Lung (tissue), 12 donors: ENCODE data around the gene CDRT15. TPM values are rescaled to one million over a fixed set of nuclear protein-coding genes. Genes with fewer than 3 reads are reported as not detected.

Experiments used
- ATAC-seq: fragments of 200-7000 bp; cut with Tn5 transposase; one replicate; pipeline ENCODE4 v1.9.1; 2020; ENCODE audit warnings: moderate number of reproducible peaks; ENCODE audit not compliant: insufficient read depth, low FRiP score
- DNase-seq, 3 donors: peaks; one replicate each; pipeline ENCODE4 v3.0.0-alpha.2; 2013 to 2017
- H3K27ac ChIP-seq, 2 donors: one replicate each; pipeline ENCODE4 v1.5.1; 2013; ENCODE audit warnings: mild to moderate bottlenecking in 2 of 2, moderate library complexity in 2 of 2, control low read depth in 1 of 2, inconsistent platforms in 1 of 2, low read depth in 1 of 2, low read length in 1 of 2
- H3K27me3 ChIP-seq, 3 donors: one replicate each; pipeline ENCODE4 v1.5.1; 2013; ENCODE audit warnings: low read length in 2 of 3; ENCODE audit not compliant: control insufficient read depth in 3 of 3, insufficient read depth in 3 of 3
- H3K36me3 ChIP-seq, 4 donors: one replicate each; pipeline ENCODE4 v1.5.1; 2013; ENCODE audit warnings: low read length in 4 of 4, mild to moderate bottlenecking in 1 of 4, moderate library complexity in 1 of 4; ENCODE audit not compliant: control insufficient read depth in 4 of 4, insufficient read depth in 4 of 4
- H3K4me1 ChIP-seq, 5 donors: one replicate each; pipeline ENCODE4 v1.5.1; 2013; ENCODE audit warnings: low read length in 5 of 5, mild to moderate bottlenecking in 2 of 5, moderate library complexity in 1 of 5; ENCODE audit not compliant: control insufficient read depth in 5 of 5, insufficient read depth in 5 of 5
- H3K4me3 ChIP-seq: one replicate; pipeline ENCODE4 v1.5.1; 2013; ENCODE audit warnings: mild to moderate bottlenecking, control low read depth, moderate library complexity
- H3K9ac ChIP-seq, 2 donors: one replicate each; pipeline ENCODE4 v1.5.1; 2013; ENCODE audit warnings: low read length in 2 of 2, control low read depth in 1 of 2; ENCODE audit not compliant: insufficient read depth in 1 of 2
- H3K9me3 ChIP-seq, 4 donors: one replicate each; pipeline ENCODE4 v1.5.1; 2013; ENCODE audit warnings: low read length in 3 of 4, mild to moderate bottlenecking in 1 of 4, moderate library complexity in 1 of 4; ENCODE audit not compliant: control insufficient read depth in 4 of 4, insufficient read depth in 3 of 4
- CTCF ChIP-seq: IDR thresholded peaks from 2 replicates; pipeline ENCODE4 v1.5.1; 2012; ENCODE audit warnings: mild to moderate bottlenecking; ENCODE audit errors: control extremely low read depth, extremely low read depth
- WGBS, 2 donors: extraction: QIAGEN DNeasy Blood & Tissue Kit; methylation state at CpG; one replicate each; pipeline ENCODE4 v1.1.7; 2013; 5-methylcytosine and 5-hydroxymethylcytosine counted together
- polyA plus RNA-seq, 2 donors: library from polyadenylated mRNA; stranded (reverse); fragments of 200-250 nt; gene quantifications; one replicate each; pipeline ENCODE4 v1.2.1, GENCODE V29; 2013
- total RNA-seq, 2 donors: library from RNA; depleted of rRNA in 1 of 2; stranded (reverse); fragments of >200 nt in 1 of 2; gene quantifications; one replicate each; pipeline ENCODE4 v1.2.1, GENCODE V29; 2014 to 2021
- donor health status: control.
- donor health status: control.
- donor health status: Bipolar disorder and iron deficiency.
- donor health status: healthy.
- donor health status: DM: yes; HTN: yes; CAD: no.

CDRT15 gene
- total and polyA plus RNA-seq, 4 donors, result not detected

- Histone ChIP-seq H3K4me3 (no peak overlapping the region), H3K4me1 (no peaks in the 10 kb centered on the region), H3K9ac (no peak overlapping the region), H3K36me3 (no peaks in the 10 kb centered on the region), H3K9me3 (no peaks in the 10 kb centered on the region), H3K27ac (no peak overlapping the region), H3K27me3 (peaks cover 0 to 3% (median 0%) of the 10 kb centered on the region in 3 donors)
- no peak for TF ChIP-seq CTCF
- DNase-seq, result no peak
- no peak for ATAC-seq
- 77 to 79% methylated on average over 2 of the region's 2 CpGs for WGBS, 2 donors
Measured at GRCh38 chr17:14270508-14270907, 33.8 kb upstream of the CDRT15 start.

GRCh38 chr17:14269473-14269872 lies 32.8 kb upstream of the CDRT15 start:
- 71 to 77% methylated on average over 5 of the region's 5 CpGs for WGBS, 2 donors

GRCh38 chr17:14268264-14268663 lies 31.6 kb upstream of the CDRT15 start:
- Histone ChIP-seq H3K27ac (no peak overlapping the region), H3K4me1 (no peaks in the 10 kb centered on the region), H3K36me3 (no peaks in the 10 kb centered on the region), H3K9ac (no peak overlapping the region), H3K27me3 (no peaks in the 10 kb centered on the region), H3K9me3 (no peaks in the 10 kb centered on the region), H3K4me3 (no peak overlapping the region)
- no peak for TF ChIP-seq CTCF
- WGBS, 2 donors, result 77 to 79% methylated on average over 2 of the region's 2 CpGs
- ATAC-seq (no peak), DNase-seq (no peak)

More at GRCh38 chr17:14269473-14269872, 32.8 kb upstream of the CDRT15 start:
- Histone ChIP-seq H3K9me3 (no peaks in the 10 kb centered on the region), H3K36me3 (no peaks in the 10 kb centered on the region), H3K27ac (no peak overlapping the region), H3K27me3 (peaks cover 0 to 3% (median 0%) of the 10 kb centered on the region in 3 donors), H3K9ac (no peak overlapping the region), H3K4me3 (no peak overlapping the region), H3K4me1 (no peaks in the 10 kb centered on the region)
- DNase-seq (no peak), ATAC-seq (no peak)
- no peak for TF ChIP-seq CTCF

GRCh38 chr17:14261406-14261805 lies 24.7 kb upstream of the CDRT15 start:
- DNase-seq, result no peak
- Histone ChIP-seq H3K9ac (no peak overlapping the region), H3K36me3 (no peaks in the 10 kb centered on the region), H3K27ac (no peak overlapping the region), H3K4me3 (no peak overlapping the region), H3K9me3 (peaks cover 0 to 3% (median 0%) of the 10 kb centered on the region in 4 donors), H3K4me1 (no peaks in the 10 kb centered on the region), H3K27me3 (no peaks in the 10 kb centered on the region)
- ATAC-seq, result no peak
- no peak for TF ChIP-seq CTCF
- WGBS, 2 donors, result 94% methylated on average over 5 of the region's 5 CpGs
